Measurements from ENCODE around the gene COG7.

Gene COG7

GRCh38 chr16:23500212-23500861 lies 47.3 kb upstream of the COG7 start:
- no peak overlapping the region for H3K4me2 ChIP-seq
- peaks cover 7% of the 10 kb centered on the region; the same call in 1 of the 2 replicates for H3K36me3 ChIP-seq (ENCODE audit: insufficient read depth)
- H3K27me3 ChIP-seq (ENCODE audit: insufficient read depth, low read depth) = no peaks in the 10 kb centered on the region
- peaks cover 19% of the 10 kb centered on the region for H3K4me1 ChIP-seq (ENCODE audit: low read depth, poor library complexity, severe bottlenecking)
- TF ChIP-seq, protein P1, sequence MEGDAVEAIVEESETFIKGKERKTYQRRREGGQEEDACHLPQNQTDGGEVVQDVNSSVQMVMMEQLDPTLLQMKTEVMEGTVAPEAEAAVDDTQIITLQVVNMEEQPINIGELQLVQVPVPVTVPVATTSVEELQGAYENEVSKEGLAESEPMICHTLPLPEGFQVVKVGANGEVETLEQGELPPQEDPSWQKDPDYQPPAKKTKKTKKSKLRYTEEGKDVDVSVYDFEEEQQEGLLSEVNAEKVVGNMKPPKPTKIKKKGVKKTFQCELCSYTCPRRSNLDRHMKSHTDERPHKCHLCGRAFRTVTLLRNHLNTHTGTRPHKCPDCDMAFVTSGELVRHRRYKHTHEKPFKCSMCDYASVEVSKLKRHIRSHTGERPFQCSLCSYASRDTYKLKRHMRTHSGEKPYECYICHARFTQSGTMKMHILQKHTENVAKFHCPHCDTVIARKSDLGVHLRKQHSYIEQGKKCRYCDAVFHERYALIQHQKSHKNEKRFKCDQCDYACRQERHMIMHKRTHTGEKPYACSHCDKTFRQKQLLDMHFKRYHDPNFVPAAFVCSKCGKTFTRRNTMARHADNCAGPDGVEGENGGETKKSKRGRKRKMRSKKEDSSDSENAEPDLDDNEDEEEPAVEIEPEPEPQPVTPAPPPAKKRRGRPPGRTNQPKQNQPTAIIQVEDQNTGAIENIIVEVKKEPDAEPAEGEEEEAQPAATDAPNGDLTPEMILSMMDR (conservative IDR thresholded peaks at IDR 0.05; ENCODE audit: low read depth, low read length) = no peak
- no peak overlapping the region for H2AFZ ChIP-seq (ENCODE audit: low read depth)
- H3K27ac ChIP-seq = no peak overlapping the region
- no peak overlapping the region for H3K4me3 ChIP-seq (IDR thresholded peaks at IDR 0.05; ENCODE audit: insufficient read depth, low read depth, low read length)
- peaks cover 95% of the 10 kb centered on the region for H3K79me2 ChIP-seq (ENCODE audit: insufficient read depth, low read depth)
- peaks cover 12% of the 10 kb centered on the region; the same call in 1 of the 2 replicates for H4K20me1 ChIP-seq (ENCODE audit: insufficient read depth)
- no peak overlapping the region for H3K9ac ChIP-seq

- TF ChIP-seq, protein P1 (conservative IDR thresholded peaks at IDR 0.05; ENCODE audit: low read depth, low read length) = no peak
- Histone ChIP-seq H3K36me3 (ENCODE audit: insufficient read depth) (peaks cover 11% of the 10 kb centered on the region; the same call in 1 of the 2 replicates), H3K9ac (no peak overlapping the region), H4K20me1 (ENCODE audit: insufficient read depth) (peaks cover 6% of the 10 kb centered on the region; the same call in 1 of the 2 replicates), H3K4me1 (ENCODE audit: low read depth, poor library complexity, severe bottlenecking) (peaks cover 13% of the 10 kb centered on the region), H3K27ac (no peak overlapping the region), H3K79me2 (ENCODE audit: insufficient read depth, low read depth) (peaks cover 93% of the 10 kb centered on the region), H3K4me3 (IDR thresholded peaks at IDR 0.05; ENCODE audit: insufficient read depth, low read depth, low read length) (no peak overlapping the region), H3K4me2 (no peak overlapping the region), H3K27me3 (ENCODE audit: insufficient read depth, low read depth) (no peaks in the 10 kb centered on the region), H2AFZ (ENCODE audit: low read depth) (no peak overlapping the region)
Measured at GRCh38 chr16:23499801-23500200, 46.8 kb upstream of the COG7 start.

DNA sequence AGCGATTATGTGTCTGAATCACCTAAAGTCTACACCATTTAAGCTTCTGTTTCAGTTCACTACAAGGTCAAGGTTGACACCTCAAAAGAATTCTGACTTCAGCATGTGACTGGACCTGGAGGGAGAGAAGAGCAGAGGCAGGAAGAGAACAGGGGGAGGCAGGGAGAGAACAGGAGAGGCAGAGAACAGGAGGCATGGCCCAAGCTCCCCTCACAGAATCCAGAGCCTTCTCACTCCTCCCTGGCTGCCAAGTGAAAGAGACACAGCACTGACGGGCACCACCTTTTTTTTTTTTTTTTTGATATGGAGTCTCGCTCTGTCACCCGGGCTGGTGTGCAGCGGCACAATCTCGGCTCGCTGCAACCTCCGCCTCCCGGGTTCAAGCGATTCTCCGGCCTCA lies 45.9 kb upstream of the COG7 start:
- TF ChIP-seq, protein P1 (conservative IDR thresholded peaks at IDR 0.05; ENCODE audit: low read depth, low read length) = no peak
- Histone ChIP-seq H3K79me2 (ENCODE audit: insufficient read depth, low read depth) (peaks cover 83% of the 10 kb centered on the region), H4K20me1 (ENCODE audit: insufficient read depth) (peaks cover 2% of the 10 kb centered on the region; the same call in 1 of the 2 replicates), H3K4me3 (IDR thresholded peaks at IDR 0.05; ENCODE audit: insufficient read depth, low read depth, low read length) (no peak overlapping the region), H2AFZ (ENCODE audit: low read depth) (no peak overlapping the region), H3K27ac (no peak overlapping the region), H3K4me1 (ENCODE audit: low read depth, poor library complexity, severe bottlenecking) (peaks cover 4% of the 10 kb centered on the region), H3K4me2 (no peak overlapping the region), H3K36me3 (ENCODE audit: insufficient read depth) (peaks cover 11% of the 10 kb centered on the region; the same call in 1 of the 2 replicates), H3K27me3 (ENCODE audit: insufficient read depth, low read depth) (no peaks in the 10 kb centered on the region), H3K9ac (no peak overlapping the region)

DNA sequence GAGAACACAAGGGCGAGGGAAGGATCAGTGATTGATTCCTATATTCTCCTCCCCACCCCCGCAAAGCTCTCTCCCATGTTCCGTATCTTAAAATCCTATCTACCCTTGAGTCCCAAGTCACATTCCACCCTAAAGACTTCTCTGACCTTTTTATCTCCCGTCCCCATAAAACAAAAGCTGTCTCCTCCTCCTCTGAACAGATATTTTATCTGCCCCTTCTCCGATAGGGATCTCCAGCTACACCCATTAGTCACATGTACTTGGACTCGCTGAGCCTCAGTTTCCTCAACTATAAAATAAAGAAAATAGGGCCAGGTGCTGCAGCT lies 44.5 kb upstream of the COG7 start:
- no peaks in the 10 kb centered on the region for H3K4me1 ChIP-seq (ENCODE audit: low read depth, poor library complexity, severe bottlenecking)
- H3K4me2 ChIP-seq = no peak overlapping the region
- H3K27me3 ChIP-seq (ENCODE audit: insufficient read depth, low read depth) = no peaks in the 10 kb centered on the region
- H4K20me1 ChIP-seq (ENCODE audit: insufficient read depth) = peaks cover 3% of the 10 kb centered on the region; the same call in 1 of the 2 replicates
- H3K79me2 ChIP-seq (ENCODE audit: insufficient read depth, low read depth) = peaks cover 71% of the 10 kb centered on the region
- no peak overlapping the region for H2AFZ ChIP-seq (ENCODE audit: low read depth)
- TF ChIP-seq, protein P1 (conservative IDR thresholded peaks at IDR 0.05; ENCODE audit: low read depth, low read length) = no peak
- H3K9ac ChIP-seq = no peak overlapping the region
- no peak overlapping the region for H3K27ac ChIP-seq
- H3K36me3 ChIP-seq (ENCODE audit: insufficient read depth) = peaks cover 14% of the 10 kb centered on the region; the same call in 1 of the 2 replicates
- H3K4me3 ChIP-seq (IDR thresholded peaks at IDR 0.05; ENCODE audit: insufficient read depth, low read depth, low read length) = no peak overlapping the region
